Esophagus muscularis mucosa (tissue), 3 donors: Measurements from ENCODE around the gene FOXD4L6.
"Not testable (repeated sequence)": the region's sequence is repeated elsewhere in the genome, so short reads cannot be mapped to it uniquely, and the experiment has no call there.

Experiments used
- POLR2A ChIP-seq: fragments of 450-650 bp; IDR thresholded peaks from one replicate; pipeline ENCODE4 v1.6.1; 2017; ENCODE audit warnings: antibody characterized with exemption, moderate library complexity, mild to moderate bottlenecking, low read depth
- TF ChIP-seq, protein P1 (sequence below), 3 experiments: fragments of 200-600 bp in 2 of 3; fragments of 450-650 bp in 1 of 3; sonication (generic) in 2 of 3; IDR thresholded peaks; one replicate each; pipeline ENCODE4 v1.5.1; 2017 to 2019; ENCODE audit warnings: antibody characterized with exemption in 3 of 3, mild to moderate bottlenecking in 2 of 3, moderate library complexity in 1 of 3

DNA sequence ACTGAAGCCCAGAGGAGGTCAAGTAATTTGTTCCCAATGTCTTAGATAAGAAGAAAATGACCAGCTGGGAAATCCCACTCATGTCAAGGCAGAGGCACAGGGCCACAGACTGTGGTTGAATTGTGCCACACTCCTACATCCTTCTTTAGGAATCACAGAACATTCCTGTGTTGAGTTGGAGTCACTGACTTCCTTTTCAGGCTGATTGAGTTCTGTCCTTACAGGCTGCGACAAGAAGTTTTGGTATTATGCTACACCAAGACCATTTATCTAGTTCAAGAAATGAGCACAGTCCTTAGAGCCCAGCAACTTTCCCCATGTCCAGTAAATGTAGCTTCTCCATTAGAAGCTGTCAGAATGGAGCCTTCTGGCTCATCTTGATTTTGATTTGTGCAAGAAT, 38.1 kb downstream of the FOXD4L6 start:
- TF ChIP-seq, protein P1, sequence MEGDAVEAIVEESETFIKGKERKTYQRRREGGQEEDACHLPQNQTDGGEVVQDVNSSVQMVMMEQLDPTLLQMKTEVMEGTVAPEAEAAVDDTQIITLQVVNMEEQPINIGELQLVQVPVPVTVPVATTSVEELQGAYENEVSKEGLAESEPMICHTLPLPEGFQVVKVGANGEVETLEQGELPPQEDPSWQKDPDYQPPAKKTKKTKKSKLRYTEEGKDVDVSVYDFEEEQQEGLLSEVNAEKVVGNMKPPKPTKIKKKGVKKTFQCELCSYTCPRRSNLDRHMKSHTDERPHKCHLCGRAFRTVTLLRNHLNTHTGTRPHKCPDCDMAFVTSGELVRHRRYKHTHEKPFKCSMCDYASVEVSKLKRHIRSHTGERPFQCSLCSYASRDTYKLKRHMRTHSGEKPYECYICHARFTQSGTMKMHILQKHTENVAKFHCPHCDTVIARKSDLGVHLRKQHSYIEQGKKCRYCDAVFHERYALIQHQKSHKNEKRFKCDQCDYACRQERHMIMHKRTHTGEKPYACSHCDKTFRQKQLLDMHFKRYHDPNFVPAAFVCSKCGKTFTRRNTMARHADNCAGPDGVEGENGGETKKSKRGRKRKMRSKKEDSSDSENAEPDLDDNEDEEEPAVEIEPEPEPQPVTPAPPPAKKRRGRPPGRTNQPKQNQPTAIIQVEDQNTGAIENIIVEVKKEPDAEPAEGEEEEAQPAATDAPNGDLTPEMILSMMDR (IDR thresholded peaks at IDR 0.05) = not testable (repeated sequence)
- TF ChIP-seq POLR2A = not testable (repeated sequence)
